Kidney (tissue), 14 donors: Measurements from ENCODE around the gene YBX2. TPM values are rescaled to one million over a fixed set of nuclear protein-coding genes. Genes with fewer than 3 reads are reported as not detected.

Experiments used
- DNase-seq, 5 donors: peaks; one replicate each; pipeline ENCODE4 v3.0.0-alpha.2; 2013 to 2020
- FAIRE-seq: peaks from 2 replicates; lab custom pipeline; 2012; peaks lifted over from hg19 to GRCh38; lab: Jason Lieb, UNC
- H3K27ac ChIP-seq, 2 donors: one replicate each; pipeline ENCODE4 v1.7.0; 2013; ENCODE audit warnings: low read depth in 2 of 2, low read length in 2 of 2, inconsistent platforms in 1 of 2
- H3K27me3 ChIP-seq: one replicate; pipeline ENCODE4 v1.7.1; 2013; ENCODE audit warnings: low read length, inconsistent platforms; ENCODE audit not compliant: control insufficient read depth, insufficient read depth
- H3K36me3 ChIP-seq, 3 donors: one replicate each; pipeline versions ENCODE4 v1.7.0 to v1.7.1; 2013; ENCODE audit warnings: low read length in 3 of 3, control low read depth in 1 of 3, inconsistent platforms in 1 of 3; ENCODE audit not compliant: insufficient read depth in 3 of 3, control insufficient read depth in 2 of 3
- H3K4me1 ChIP-seq, 3 donors: one replicate each; pipeline versions ENCODE4 v1.7.0 to v1.7.1; 2013; ENCODE audit warnings: low read length in 3 of 3, inconsistent platforms in 1 of 3, low read depth in 1 of 3; ENCODE audit not compliant: control insufficient read depth in 2 of 3, insufficient read depth in 2 of 3
- H3K4me3 ChIP-seq, 3 donors: one replicate each; pipeline versions ENCODE4 v1.7.0 to v1.8.1; 2013; ENCODE audit warnings: low read length in 3 of 3, control low read depth in 1 of 3, inconsistent platforms in 1 of 3
- H3K9ac ChIP-seq, 3 donors: one replicate each; pipeline versions ENCODE4 v1.7.0 to v1.7.1; 2013; ENCODE audit warnings: low read length in 3 of 3, control low read depth in 1 of 3, inconsistent platforms in 1 of 3
- H3K9me3 ChIP-seq, 3 donors: one replicate each; pipeline versions ENCODE4 v1.7.0 to v1.7.1; 2013; ENCODE audit warnings: low read length in 3 of 3, control low read depth in 1 of 3, inconsistent platforms in 1 of 3; ENCODE audit not compliant: control insufficient read depth in 2 of 3, insufficient read depth in 1 of 3
- intact Hi-C: fragments of 100-400 bp; cut with DNase I; formaldehyde crosslinking; loops from one replicate; pipeline ENCODE4 v1.11.1; 2022
- polyA plus RNA-seq: library from polyadenylated mRNA; stranded (reverse); fragments of 350-450 nt; fragmentation: Illumina TruSeq; extraction: RNeasy Lipid Tissue Mini Kit (QIAGEN cat#74804); gene quantifications from one replicate; pipeline ENCODE4 v1.2.3, GENCODE V29; 2014; ENCODE audit warnings: low read depth, low replicate concordance; ENCODE audit not compliant: insufficient read depth
- total RNA-seq: library from RNA; stranded (reverse); fragmentation: NEBNext Ultra II Directional; extraction: Animal tissue kit (Norgen Biotek cat#: 25700); gene quantifications from one replicate; pipeline ENCODE4 v1.2.1, GENCODE V29; 2021
- TF ChIP-seq, protein P1 (sequence below): IDR thresholded peaks from 3 replicates; pipeline ENCODE4 v1.5.1; 2012; ENCODE audit warnings: mild to moderate bottlenecking, moderate library complexity, borderline replicate concordance; ENCODE audit not compliant: insufficient read depth; ENCODE audit errors: extremely low read depth
- donor health status: control.
- donor health status: control.
- donor health status: control.
- donor health status: control.
- donor health status: control.
- donor health status: DM: yes; HTN: yes; CAD: no.
- donor health status: Normal renal cell carcinoma (clear cell type).

Gene YBX2
- total and polyA plus RNA-seq, 2 donors from 2014 or later = 1.3 to 3.3 TPM

DNA sequence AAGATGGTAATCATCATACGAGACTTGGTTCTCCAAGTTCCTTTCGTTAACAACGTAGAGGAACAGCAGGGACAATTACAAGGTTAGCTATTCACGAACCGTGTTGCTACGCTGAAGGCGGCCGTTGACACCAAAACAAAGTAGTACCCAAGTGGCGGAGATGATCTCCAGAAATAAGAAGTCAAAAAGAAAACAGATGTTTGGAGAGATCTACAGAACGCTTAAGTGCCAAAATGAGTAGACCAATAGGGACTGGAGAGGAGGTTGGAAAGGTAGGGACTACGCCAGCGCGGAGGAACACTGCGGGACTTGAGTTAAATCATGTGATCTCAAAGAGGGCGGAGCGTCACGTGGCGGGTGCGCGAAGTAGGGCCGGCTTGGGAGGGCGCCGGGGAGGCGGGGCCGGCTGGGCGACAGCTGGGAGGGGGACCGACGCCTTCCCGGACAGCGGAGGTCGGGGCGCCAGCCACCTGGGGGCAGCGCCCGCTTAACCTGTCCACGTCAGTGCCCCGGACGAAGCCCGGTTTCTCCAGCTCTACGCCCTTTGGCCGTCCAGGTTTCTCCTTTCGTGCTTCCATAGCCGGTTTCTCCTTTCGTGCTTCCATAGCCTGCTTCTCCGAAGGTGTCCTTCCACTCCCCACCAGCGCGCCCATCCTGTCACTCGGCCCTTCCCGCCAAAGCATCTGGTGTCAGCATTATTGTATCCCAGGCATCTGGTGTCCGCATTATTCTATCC is 51.6 kb downstream of the YBX2 start:
- H3K4me3 ChIP-seq = peak overlapping the region; percentile 71 to 99 (median 86)
- no peak for FAIRE-seq
- H3K27ac ChIP-seq = peak overlapping the region; percentile 97 to 99
- DNase-seq = peak; percentile 96 to 99 (median 98)
- H3K27me3 ChIP-seq = no peaks in the 10 kb centered on the region
- intact Hi-C loops = no loop called here
- peaks cover 7 to 23% (median 20%) of the 10 kb centered on the region in 3 donors for H3K4me1 ChIP-seq
- H3K9ac ChIP-seq = peak overlapping the region; percentile 71 to 97 (median 89)
- TF ChIP-seq, protein P1, sequence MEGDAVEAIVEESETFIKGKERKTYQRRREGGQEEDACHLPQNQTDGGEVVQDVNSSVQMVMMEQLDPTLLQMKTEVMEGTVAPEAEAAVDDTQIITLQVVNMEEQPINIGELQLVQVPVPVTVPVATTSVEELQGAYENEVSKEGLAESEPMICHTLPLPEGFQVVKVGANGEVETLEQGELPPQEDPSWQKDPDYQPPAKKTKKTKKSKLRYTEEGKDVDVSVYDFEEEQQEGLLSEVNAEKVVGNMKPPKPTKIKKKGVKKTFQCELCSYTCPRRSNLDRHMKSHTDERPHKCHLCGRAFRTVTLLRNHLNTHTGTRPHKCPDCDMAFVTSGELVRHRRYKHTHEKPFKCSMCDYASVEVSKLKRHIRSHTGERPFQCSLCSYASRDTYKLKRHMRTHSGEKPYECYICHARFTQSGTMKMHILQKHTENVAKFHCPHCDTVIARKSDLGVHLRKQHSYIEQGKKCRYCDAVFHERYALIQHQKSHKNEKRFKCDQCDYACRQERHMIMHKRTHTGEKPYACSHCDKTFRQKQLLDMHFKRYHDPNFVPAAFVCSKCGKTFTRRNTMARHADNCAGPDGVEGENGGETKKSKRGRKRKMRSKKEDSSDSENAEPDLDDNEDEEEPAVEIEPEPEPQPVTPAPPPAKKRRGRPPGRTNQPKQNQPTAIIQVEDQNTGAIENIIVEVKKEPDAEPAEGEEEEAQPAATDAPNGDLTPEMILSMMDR = no peak
- peaks cover 14 to 26% (median 22%) of the 10 kb centered on the region in 3 donors for H3K36me3 ChIP-seq
- no peaks in the 10 kb centered on the region for H3K9me3 ChIP-seq

GRCh38 chr17:7241783-7242716 is 52.4 kb downstream of the YBX2 start, which contains the start of gene GABARAP:
GABARAP (minus strand) TSS chr17:7242449; CDS start chr17:7242330, 119 bp downstream.
- intact Hi-C loops = no loop called here
- no peak for FAIRE-seq
- Histone ChIP-seq H3K27me3 (no peaks in the 10 kb centered on the region), H3K9ac (peak within 1 kb of the TSS; percentile 89 to 100 (median 97)), H3K9me3 (no peaks in the 10 kb centered on the region), H3K36me3 (peaks cover 14 to 26% (median 22%) of the 10 kb centered on the region in 3 donors), H3K27ac (peak within 1 kb of the TSS; percentile 97 to 99), H3K4me3 (peak within 1 kb of the TSS; percentile 86 to 99 (median 99)), H3K4me1 (peaks cover 10 to 26% (median 20%) of the 10 kb centered on the region in 3 donors)
- TF ChIP-seq, protein P1 = no peak
- DNase-seq = peak; percentile 96 to 98 (median 97)

DNA sequence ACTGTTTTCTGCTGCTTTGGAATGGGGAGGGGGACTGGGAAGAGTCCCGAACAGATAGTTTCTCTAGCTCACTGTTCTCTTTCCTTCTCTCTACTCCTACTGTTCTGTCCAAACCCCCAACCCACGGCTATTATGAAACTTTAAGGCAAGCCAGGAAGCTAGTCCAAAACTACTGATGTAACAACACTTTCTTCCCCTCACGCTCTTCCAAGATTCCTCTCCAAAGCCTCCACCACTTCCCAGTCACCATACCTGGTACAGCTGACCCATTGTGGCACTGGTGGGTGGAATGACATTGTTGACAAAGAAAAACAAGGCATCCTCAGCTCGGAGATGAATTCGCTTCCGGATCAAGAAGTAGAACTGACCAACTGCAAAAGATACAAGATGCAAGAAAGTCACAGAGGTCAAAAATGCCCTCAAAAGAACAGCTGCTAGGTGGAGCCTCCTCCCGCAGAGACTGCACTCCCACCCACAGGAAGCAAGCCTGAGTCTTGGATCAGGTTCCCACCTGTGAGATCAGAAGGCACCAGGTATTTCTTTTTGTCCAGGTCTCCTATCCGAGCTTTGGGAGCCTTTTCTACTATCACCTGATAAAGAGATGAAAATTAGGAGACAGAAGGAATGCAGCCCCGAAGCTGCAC is 53.2 kb downstream of the YBX2 start:
- DNase-seq (peak in 2 of 5 donors; percentile 55), FAIRE-seq (no peak)
- peak overlapping the region; percentile 86 to 99 (median 99) for H3K4me3 ChIP-seq
- peak overlapping the region; percentile 89 to 100 (median 92) for H3K9ac ChIP-seq
- no peaks in the 10 kb centered on the region for H3K9me3 ChIP-seq
- TF ChIP-seq, protein P1 = no peak
- H3K36me3 ChIP-seq = peaks cover 13 to 25% (median 17%) of the 10 kb centered on the region in 3 donors
- H3K27ac ChIP-seq = peak overlapping the region; percentile 97 to 99
- H3K4me1 ChIP-seq = peaks cover 10 to 26% (median 20%) of the 10 kb centered on the region in 3 donors
- no peaks in the 10 kb centered on the region for H3K27me3 ChIP-seq
- intact Hi-C loops = no loop called here
